K562 (cell line): ENCODE results near the gene KIF21A. TPM values are rescaled to one million over a fixed set of nuclear protein-coding genes. Genes with fewer than 3 reads are reported as not detected.
A peak's percentile ranks its signal among the peaks of the same experiment; 100 is the strongest.

Experiments used
- AFF1 ChIP-seq, 2 experiments: fragments of 450-650 bp; IDR thresholded peaks; 2 replicates each; pipeline ENCODE4 v1.6.1; 2018; ENCODE audit warnings: mild to moderate bottlenecking in 2 of 2, low read depth in 1 of 2; ENCODE audit not compliant: partially characterized antibody in 2 of 2
- ATF3 ChIP-seq, 2 experiments: fragments of 450-650 bp in 1 of 2; sonication (generic) in 1 of 2; formaldehyde crosslinking in 1 of 2; IDR thresholded peaks in 1 of 2; conservative IDR thresholded peaks in 1 of 2; 2 replicates each; pipeline versions ENCODE4 v1.6.1 to v1.8.1; 2016 to 2023; ENCODE audit warnings: mild to moderate bottlenecking in 2 of 2, moderate library complexity in 2 of 2, inconsistent platforms in 1 of 2, missing genetic modification reagents in 1 of 2
- DPF2 ChIP-seq: fragments of 450-650 bp; IDR thresholded peaks from 2 replicates; pipeline ENCODE4 v1.6.1; 2016
- FOSL1 ChIP-seq: fragments of 200-800 bp; sonication (Bioruptor generic); conservative IDR thresholded peaks from 2 replicates; pipeline ENCODE4 v1.6.1; 2016; ENCODE audit warnings: missing genetic modification characterization, missing compliant biosample characterization
- GATA2 ChIP-seq: sonication (generic); formaldehyde crosslinking; IDR thresholded peaks from 2 replicates; pipeline ENCODE4 v1.4.0; 2020; ENCODE audit warnings: mild to moderate bottlenecking, missing genetic modification reagents
- HMG20A ChIP-seq: fragments of 450-650 bp; formaldehyde crosslinking; conservative IDR thresholded peaks from 2 replicates; pipeline ENCODE4 v1.4.0; 2020; ENCODE audit warnings: mild to moderate bottlenecking, mixed read lengths
- JUND ChIP-seq, 2 experiments: IDR thresholded peaks; 2 replicates in 1 of 2; 3 replicates in 1 of 2; pipeline ENCODE4 v1.6.1; 2011; ENCODE audit warnings: borderline replicate concordance in 2 of 2, low read depth in 2 of 2, low read length in 2 of 2, improper control_type of control experiment in 1 of 2, missing biosample characterization in 1 of 2, missing genetic modification characterization in 1 of 2, missing genetic modification reagents in 1 of 2
- KDM4B ChIP-seq, 2 experiments: fragments of 450-650 bp in 1 of 2; sonication (generic) in 1 of 2; IDR thresholded peaks; 2 replicates each; pipeline ENCODE4 v1.6.1; 2016 to 2017; ENCODE audit warnings: borderline replicate concordance in 2 of 2, antibody characterized with exemption in 1 of 2, low read depth in 1 of 2, mild to moderate bottlenecking in 1 of 2
- KHSRP ChIP-seq: fragments of 450-650 bp; IDR thresholded peaks from 2 replicates; pipeline ENCODE4 v1.6.1; 2017
- RBM39 ChIP-seq: fragments of 200-400 bp; formaldehyde crosslinking; optimal IDR thresholded peaks from 2 replicates; pipeline ENCODE3; 2018; ENCODE audit warnings: low read depth, low read length
- WHSC1 ChIP-seq: IDR thresholded peaks from one replicate; pipeline ENCODE4 v1.6.1; 2012; ENCODE audit warnings: low read length, control low read depth, inconsistent platforms
- ZBTB34 ChIP-seq: fragments of 250-450 bp; sonication (Bioruptor Pico); IDR thresholded peaks from 2 replicates; pipeline ENCODE4 v1.8.0; 2021; ENCODE audit warnings: mild to moderate bottlenecking, moderate library complexity
- ZEB2 ChIP-seq: fragments of 450-650 bp; IDR thresholded peaks from 2 replicates; pipeline ENCODE4 v1.6.1; 2016
- ZHX1 ChIP-seq: fragments of 150-350 bp; conservative IDR thresholded peaks from 2 replicates; pipeline ENCODE4 v1.6.1; 2014; ENCODE audit warnings: low read length
- ZNF140 ChIP-seq: fragments of 250-450 bp; sonication (Bioruptor Pico); IDR thresholded peaks from 2 replicates; pipeline ENCODE4 v1.8.0; 2021; ENCODE audit warnings: moderate library complexity, mild to moderate bottlenecking, inconsistent platforms
- ZNF408 ChIP-seq: fragments of 250-450 bp; sonication (Bioruptor Pico); IDR thresholded peaks from 2 replicates; pipeline ENCODE4 v1.4.0; 2020; ENCODE audit warnings: low read depth, mild to moderate bottlenecking, moderate library complexity
- ZNF780A ChIP-seq: fragments of 250-450 bp; sonication (Bioruptor Pico); IDR thresholded peaks from 2 replicates; pipeline ENCODE4 v1.5.0; 2021; ENCODE audit warnings: mild to moderate bottlenecking
- polyA plus RNA-seq, 8 experiments: library from polyadenylated mRNA; depleted of rRNA in 4 of 8; stranded (reverse) in 5 of 8; unstranded in 3 of 8; fragments of >200 nt; fragmentation: Nextera tagmentation in 2 of 8; fragmentation: Illumina TruSeq in 1 of 8; extraction: Ambion mirVana in 2 of 8; extraction: Trizol in 1 of 8; gene quantifications; 2 replicates each; pipeline versions ENCODE4 v1.2.1 to v1.2.3, GENCODE V29; 2011 to 2014; ENCODE audit warnings: inconsistent platforms in 1 of 8, missing spikeins in 1 of 8
- total RNA-seq, 7 experiments: library from RNA; depleted of rRNA in 6 of 7; stranded (reverse); fragments of >200 nt in 6 of 7; fragmentation: Illumina TruSeq in 2 of 7; extraction: Trizol in 2 of 7; gene quantifications; 2 replicates each; pipeline versions ENCODE4 v1.2.1 to v1.2.3, GENCODE V29; 2011 to 2021; ENCODE audit warnings: low replicate concordance in 1 of 7

Gene KIF21A
- total and polyA plus RNA-seq, 9 of the 15 experiments (the other 6 are each of a cell fraction or from before 2014, with no cell fraction given), result 17.7 to 45.0 (median 30.3) TPM

GRCh38 chr12:39354955-39355354 lies 88.0 kb downstream of the KIF21A start (continued):
- TF ChIP-seq DPF2 (peak; percentile 22; the same call in 1 of the 2 replicates), GATA2 (peak; percentile 12; the same call in 1 of the 2 replicates), KHSRP (no peak), KDM4B (IDR thresholded peaks at IDR 0.05; ENCODE audit: borderline replicate concordance in 2 of 2, low read depth in 1 of 2) (no peak), ZNF140 (CRISPR knock-in tag) (no peak), AFF1 (IDR thresholded peaks at IDR 0.05; ENCODE audit: low read depth in 1 of 2, partially characterized antibody in 2 of 2) (no peak), WHSC1 (no peak), HMG20A (CRISPR knock-in tag) (no peak), ZHX1 (no peak), ZNF780A (CRISPR knock-in tag) (no peak), ZNF408 (no peak), FOSL1 (tag) (peak; percentile 76), ZBTB34 (no peak), ATF3 (IDR thresholded peaks at IDR 0.05) (peak; percentile 55; the same call in 1 of the 2 replicates), ATF3 (CRISPR knock-in tag; conservative IDR thresholded peaks at IDR 0.05) (no peak), RBM39 (no peak), JUND (IDR thresholded peaks at IDR 0.05; ENCODE audit: borderline replicate concordance, low read depth, low read length) (peak; percentile 81), JUND (tag; IDR thresholded peaks at IDR 0.05; ENCODE audit: borderline replicate concordance, low read depth, low read length) (peak; percentile 77; the same call in 1 of the 3 replicates), ZEB2 (no peak)
